Suprapubic skin (tissue), 4 donors: ENCODE results near the gene TPRG1L.

ENCODE experiments used
- EP300 ChIP-seq: sonication (generic); formaldehyde crosslinking; IDR thresholded peaks from one replicate; pipeline ENCODE4 v1.6.1; 2017; ENCODE audit warnings: antibody characterized with exemption
- POLR2A ChIP-seq, 2 donors: fragments of 450-650 bp; IDR thresholded peaks; one replicate each; pipeline ENCODE4 v1.6.1; 2017; ENCODE audit warnings: antibody characterized with exemption in 2 of 2, mild to moderate bottlenecking in 2 of 2, moderate library complexity in 2 of 2
- POLR2AphosphoS5 ChIP-seq, 3 donors: sonication (generic); formaldehyde crosslinking; IDR thresholded peaks; one replicate each; pipeline ENCODE4 v1.6.1; 2017; ENCODE audit warnings: antibody characterized with exemption in 3 of 3
- TF ChIP-seq, protein P1 (sequence below), 2 donors: fragments of 200-600 bp in 1 of 2; fragments of 450-650 bp in 1 of 2; sonication (generic) in 1 of 2; IDR thresholded peaks; one replicate each; pipeline ENCODE4 v1.5.1; 2016 to 2019; ENCODE audit warnings: antibody characterized with exemption in 2 of 2, mild to moderate bottlenecking in 1 of 2, moderate library complexity in 1 of 2

- TF ChIP-seq, protein P1, sequence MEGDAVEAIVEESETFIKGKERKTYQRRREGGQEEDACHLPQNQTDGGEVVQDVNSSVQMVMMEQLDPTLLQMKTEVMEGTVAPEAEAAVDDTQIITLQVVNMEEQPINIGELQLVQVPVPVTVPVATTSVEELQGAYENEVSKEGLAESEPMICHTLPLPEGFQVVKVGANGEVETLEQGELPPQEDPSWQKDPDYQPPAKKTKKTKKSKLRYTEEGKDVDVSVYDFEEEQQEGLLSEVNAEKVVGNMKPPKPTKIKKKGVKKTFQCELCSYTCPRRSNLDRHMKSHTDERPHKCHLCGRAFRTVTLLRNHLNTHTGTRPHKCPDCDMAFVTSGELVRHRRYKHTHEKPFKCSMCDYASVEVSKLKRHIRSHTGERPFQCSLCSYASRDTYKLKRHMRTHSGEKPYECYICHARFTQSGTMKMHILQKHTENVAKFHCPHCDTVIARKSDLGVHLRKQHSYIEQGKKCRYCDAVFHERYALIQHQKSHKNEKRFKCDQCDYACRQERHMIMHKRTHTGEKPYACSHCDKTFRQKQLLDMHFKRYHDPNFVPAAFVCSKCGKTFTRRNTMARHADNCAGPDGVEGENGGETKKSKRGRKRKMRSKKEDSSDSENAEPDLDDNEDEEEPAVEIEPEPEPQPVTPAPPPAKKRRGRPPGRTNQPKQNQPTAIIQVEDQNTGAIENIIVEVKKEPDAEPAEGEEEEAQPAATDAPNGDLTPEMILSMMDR (IDR thresholded peaks at IDR 0.05), result no peak
- TF ChIP-seq POLR2AphosphoS5 (IDR thresholded peaks at IDR 0.05) (no peak), POLR2A (IDR thresholded peaks at IDR 0.05) (no peak), EP300 (no peak)
Observed at GRCh38 chr1:3596663-3597598, 27.9 kb upstream of the TPRG1L start.
